Measurements from ENCODE around the gene GAST. TPM values are rescaled to one million over a fixed set of nuclear protein-coding genes. Genes with fewer than 3 reads are reported as not detected.

The GAST gene
- total and polyA plus RNA-seq, 10 of the 15 experiments (the other 5 are each of a cell fraction or from before 2014, with no cell fraction given) = not detected

GRCh38 chr17:41692722-41693521, 19.2 kb upstream of the GAST start (continued):
- TF ChIP-seq ELK1 (IDR thresholded peaks at IDR 0.05; ENCODE audit: low read depth, low read length) = no peak
- no peak for TF ChIP-seq YY1 (IDR thresholded peaks at IDR 0.05; ENCODE audit: low read depth, low read length)
- no peak for TF ChIP-seq SMC3 (IDR thresholded peaks at IDR 0.05; ENCODE audit: borderline replicate concordance, low read length)
- TF ChIP-seq, protein P1, sequence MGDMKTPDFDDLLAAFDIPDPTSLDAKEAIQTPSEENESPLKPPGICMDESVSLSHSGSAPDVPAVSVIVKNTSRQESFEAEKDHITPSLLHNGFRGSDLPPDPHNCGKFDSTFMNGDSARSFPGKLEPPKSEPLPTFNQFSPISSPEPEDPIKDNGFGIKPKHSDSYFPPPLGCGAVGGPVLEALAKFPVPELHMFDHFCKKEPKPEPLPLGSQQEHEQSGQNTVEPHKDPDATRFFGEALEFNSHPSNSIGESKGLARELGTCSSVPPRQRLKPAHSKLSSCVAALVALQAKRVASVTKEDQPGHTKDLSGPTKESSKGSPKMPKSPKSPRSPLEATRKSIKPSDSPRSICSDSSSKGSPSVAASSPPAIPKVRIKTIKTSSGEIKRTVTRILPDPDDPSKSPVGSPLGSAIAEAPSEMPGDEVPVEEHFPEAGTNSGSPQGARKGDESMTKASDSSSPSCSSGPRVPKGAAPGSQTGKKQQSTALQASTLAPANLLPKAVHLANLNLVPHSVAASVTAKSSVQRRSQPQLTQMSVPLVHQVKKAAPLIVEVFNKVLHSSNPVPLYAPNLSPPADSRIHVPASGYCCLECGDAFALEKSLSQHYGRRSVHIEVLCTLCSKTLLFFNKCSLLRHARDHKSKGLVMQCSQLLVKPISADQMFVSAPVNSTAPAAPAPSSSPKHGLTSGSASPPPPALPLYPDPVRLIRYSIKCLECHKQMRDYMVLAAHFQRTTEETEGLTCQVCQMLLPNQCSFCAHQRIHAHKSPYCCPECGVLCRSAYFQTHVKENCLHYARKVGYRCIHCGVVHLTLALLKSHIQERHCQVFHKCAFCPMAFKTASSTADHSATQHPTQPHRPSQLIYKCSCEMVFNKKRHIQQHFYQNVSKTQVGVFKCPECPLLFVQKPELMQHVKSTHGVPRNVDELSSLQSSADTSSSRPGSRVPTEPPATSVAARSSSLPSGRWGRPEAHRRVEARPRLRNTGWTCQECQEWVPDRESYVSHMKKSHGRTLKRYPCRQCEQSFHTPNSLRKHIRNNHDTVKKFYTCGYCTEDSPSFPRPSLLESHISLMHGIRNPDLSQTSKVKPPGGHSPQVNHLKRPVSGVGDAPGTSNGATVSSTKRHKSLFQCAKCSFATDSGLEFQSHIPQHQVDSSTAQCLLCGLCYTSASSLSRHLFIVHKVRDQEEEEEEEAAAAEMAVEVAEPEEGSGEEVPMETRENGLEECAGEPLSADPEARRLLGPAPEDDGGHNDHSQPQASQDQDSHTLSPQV (IDR thresholded peaks at IDR 0.05) = no peak
- TF ChIP-seq NFYB (IDR thresholded peaks at IDR 0.05; ENCODE audit: insufficient read depth, low read depth, low read length) = no peak
- TF ChIP-seq PAX8 (IDR thresholded peaks at IDR 0.05) = no peak
- TF ChIP-seq, protein P2, sequence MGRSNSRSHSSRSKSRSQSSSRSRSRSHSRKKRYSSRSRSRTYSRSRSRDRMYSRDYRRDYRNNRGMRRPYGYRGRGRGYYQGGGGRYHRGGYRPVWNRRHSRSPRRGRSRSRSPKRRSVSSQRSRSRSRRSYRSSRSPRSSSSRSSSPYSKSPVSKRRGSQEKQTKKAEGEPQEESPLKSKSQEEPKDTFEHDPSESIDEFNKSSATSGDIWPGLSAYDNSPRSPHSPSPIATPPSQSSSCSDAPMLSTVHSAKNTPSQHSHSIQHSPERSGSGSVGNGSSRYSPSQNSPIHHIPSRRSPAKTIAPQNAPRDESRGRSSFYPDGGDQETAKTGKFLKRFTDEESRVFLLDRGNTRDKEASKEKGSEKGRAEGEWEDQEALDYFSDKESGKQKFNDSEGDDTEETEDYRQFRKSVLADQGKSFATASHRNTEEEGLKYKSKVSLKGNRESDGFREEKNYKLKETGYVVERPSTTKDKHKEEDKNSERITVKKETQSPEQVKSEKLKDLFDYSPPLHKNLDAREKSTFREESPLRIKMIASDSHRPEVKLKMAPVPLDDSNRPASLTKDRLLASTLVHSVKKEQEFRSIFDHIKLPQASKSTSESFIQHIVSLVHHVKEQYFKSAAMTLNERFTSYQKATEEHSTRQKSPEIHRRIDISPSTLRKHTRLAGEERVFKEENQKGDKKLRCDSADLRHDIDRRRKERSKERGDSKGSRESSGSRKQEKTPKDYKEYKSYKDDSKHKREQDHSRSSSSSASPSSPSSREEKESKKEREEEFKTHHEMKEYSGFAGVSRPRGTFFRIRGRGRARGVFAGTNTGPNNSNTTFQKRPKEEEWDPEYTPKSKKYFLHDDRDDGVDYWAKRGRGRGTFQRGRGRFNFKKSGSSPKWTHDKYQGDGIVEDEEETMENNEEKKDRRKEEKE (IDR thresholded peaks at IDR 0.05) = 0 out of 2 replicates have a peak, but pooled peaks have one; percentile 44
- no peak for TF ChIP-seq ZNF687 (IDR thresholded peaks at IDR 0.05)
- no peak for TF ChIP-seq NR2C2 (IDR thresholded peaks at IDR 0.05; ENCODE audit: borderline replicate concordance, control insufficient read depth, insufficient read length, low read depth)
- TF ChIP-seq POLR2AphosphoS5 (IDR thresholded peaks at IDR 0.05; ENCODE audit: low read length) = peak; percentile 19; the same call in 1 of the 2 replicates
- no peak for TF ChIP-seq IKZF1 (conservative IDR thresholded peaks at IDR 0.05)
- TF ChIP-seq EGR1 (IDR thresholded peaks at IDR 0.05; ENCODE audit: borderline replicate concordance in 1 of 2, low read depth in 2 of 2, low read length in 2 of 2) = no peak
- TF ChIP-seq GABPA (IDR thresholded peaks at IDR 0.05; ENCODE audit: low read depth) = no peak
- TF ChIP-seq RCOR1 (conservative IDR thresholded peaks at IDR 0.05; ENCODE audit: low read depth, low read length) = no peak
- no peak for TF ChIP-seq KDM1A (IDR thresholded peaks at IDR 0.05; ENCODE audit: borderline replicate concordance)
- no peak for TF ChIP-seq ZNF622 (IDR thresholded peaks at IDR 0.05)
- TF ChIP-seq MYC (IDR thresholded peaks at IDR 0.05; ENCODE audit: insufficient read depth, insufficient read length, insufficient replicate concordance, low read length, severe bottlenecking) = no peak

Data from GM12878 (cell line).